ENCODE data around the gene SH3BP5L.

SH3BP5L gene

GRCh38 chr1:248825909-248826760 lies at the start of gene SH3BP5L:
TSS of gene SH3BP5L (minus strand) at chr1:248825915. CDS start at chr1:248824935, 980 bp downstream.
- DNase-seq = peak; percentile 93

GRCh38 chr1:248873993-248874533 lies 48.3 kb upstream of the SH3BP5L start:
- DNase-seq = peak; percentile 92

DNA sequence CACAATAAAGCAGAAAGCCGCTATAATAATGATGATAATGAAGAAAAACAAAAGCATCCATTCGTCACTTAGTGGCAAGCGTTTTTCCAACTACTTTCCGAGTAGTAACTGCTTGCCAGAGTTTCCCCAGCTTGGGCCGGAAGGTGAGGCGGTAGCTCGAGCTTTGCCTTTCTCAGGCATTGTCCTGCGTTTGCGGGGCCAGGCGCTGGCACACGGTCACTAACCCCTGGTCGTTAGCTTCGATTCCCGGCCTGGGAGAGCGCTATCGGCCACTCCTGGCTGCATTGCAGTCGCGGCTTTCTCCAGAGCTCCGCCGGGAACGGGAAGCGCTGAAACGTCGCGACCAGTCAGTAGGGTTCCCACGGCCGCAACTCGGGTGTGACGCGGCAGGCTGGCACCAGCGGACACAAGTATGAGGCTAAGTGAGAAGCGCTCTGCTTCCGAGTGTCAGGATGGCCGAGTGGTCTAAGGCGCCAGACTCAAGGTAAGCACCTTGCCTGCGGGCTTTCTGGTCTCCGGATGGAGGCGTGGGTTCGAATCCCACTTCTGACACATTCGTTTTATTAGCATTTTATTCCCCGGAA lies 47.8 kb upstream of the SH3BP5L start:
- peak; percentile 95 for DNase-seq

- DNase-seq = peak; percentile 52
These were observed 47.2 kb upstream of the SH3BP5L start for GRCh38 chr1:248872752-248873408.

- no peak for DNase-seq
These were observed 46.2 kb upstream of the SH3BP5L start for GRCh38 chr1:248871837-248872401.

GRCh38 chr1:248862998-248863881 lies 37.5 kb upstream of the SH3BP5L start:
- peak; percentile 84 for DNase-seq

DNA sequence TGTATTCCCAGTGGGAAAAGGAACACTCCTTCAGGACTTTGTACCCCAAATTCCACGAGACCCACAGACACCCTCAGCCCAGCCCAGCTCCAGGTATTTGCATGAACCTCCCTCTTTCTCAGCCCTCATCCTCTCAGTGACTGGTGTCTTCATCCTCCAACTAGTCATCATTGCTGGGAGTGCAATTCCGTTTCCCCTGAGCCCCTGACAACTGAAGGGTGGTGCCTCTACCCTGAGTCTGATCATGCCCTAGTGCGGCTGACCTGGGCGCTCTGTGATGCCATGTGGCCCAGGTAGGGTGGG lies 36.9 kb upstream of the SH3BP5L start:
- DNase-seq = no peak

DNA sequence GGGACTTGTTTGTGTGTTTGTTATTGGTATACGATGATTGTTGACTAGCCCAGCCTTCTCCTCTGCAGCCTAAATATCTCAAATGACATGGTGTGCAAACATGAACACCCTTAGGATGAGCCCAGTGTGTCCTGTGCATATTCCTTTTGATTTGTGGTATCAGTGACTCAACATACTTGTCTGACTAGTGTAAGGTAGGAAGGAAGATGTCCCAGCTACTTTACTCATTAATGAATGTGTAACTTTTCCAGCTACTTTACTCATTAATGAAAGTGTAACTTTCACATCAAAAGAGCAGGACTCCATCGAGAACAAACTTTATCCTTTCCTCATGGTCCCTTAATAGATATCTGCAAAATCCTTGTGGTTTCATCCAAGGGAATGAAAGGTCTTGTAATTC lies 35.9 kb upstream of the SH3BP5L start:
- DNase-seq = no peak

DNA sequence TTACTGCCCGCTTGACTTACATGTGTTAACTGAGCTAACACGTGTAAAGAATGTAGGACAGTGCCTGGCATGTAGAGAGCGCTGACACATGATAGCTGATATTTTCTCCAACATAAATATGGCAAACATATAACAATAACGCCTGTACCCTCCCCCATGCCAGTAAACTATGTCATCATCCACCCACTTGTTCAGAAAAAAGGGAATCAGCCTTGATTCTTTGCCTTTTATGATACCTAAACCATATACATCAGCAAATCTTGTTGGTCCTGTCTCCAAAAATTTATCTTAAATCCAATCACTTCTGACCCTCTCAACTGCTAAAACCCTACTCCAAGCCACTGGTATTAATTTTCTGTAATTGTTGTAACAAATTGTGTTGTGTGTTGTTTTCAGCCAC lies 34.3 kb upstream of the SH3BP5L start:
- DNase-seq = no peak

DNA sequence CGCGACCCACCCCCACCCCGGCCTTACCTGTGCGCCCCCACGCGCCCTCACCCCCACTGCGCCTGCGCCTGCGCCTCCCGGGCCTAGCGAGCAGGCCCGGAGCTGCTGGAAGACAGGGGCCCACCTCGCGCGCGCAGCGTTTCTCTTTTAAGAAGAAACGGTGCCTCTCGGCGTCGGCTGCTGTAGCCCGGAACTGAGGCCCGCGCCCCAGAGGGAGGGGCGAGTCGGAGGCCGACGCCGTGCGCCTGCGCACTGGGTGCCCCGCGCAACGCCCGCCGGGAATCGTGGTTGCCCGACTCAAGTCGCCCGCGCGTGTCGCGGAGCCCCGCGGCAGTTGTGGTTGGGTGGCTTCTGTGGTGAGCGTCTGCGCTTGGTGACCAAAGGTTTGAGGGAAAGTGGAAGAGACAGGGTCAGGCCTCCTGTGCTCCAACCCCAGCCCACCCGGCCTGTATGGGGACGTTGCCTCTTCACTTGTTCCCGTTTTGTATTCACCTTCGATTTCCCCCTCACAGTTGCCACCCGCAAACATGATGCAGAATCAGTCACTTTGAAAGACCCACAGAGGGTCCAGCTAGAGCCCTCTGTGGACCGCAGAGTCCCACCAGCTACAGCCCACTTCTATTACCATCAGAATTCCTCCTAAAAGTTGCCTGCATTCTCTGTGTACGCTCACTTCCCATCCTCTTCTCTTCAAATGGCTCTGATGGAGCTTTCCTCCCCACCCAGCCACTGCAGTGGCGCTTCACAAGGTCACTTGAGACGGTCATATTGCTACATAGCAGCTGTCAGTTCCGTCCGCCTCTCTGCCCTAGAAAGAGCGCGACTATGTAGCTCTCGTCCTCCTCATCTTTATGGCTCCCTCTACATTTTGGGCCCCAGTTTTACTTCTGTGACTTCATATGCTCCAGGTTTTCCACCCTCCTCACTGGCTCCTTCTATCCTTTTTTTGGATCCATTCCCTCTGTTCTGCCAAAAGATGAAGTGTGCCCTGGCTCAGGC lies 33.5 kb upstream of the SH3BP5L start, which contains the start of gene ZNF692:
Gene ZNF692 (minus strand): TSS at position 195 of the 999 bp plus-strand sequence. CDS start 776 bp downstream, outside the sequence.
- DNase-seq = peak; percentile 97

- peak; percentile 20 for DNase-seq
These were observed 32.6 kb upstream of the SH3BP5L start for GRCh38 chr1:248858096-248858890.

GRCh38 chr1:248857749-248858095 lies 32.0 kb upstream of the SH3BP5L start:
- no peak for DNase-seq

GRCh38 chr1:248857201-248857600 lies 31.5 kb upstream of the SH3BP5L start:
- DNase-seq = no peak

DNA sequence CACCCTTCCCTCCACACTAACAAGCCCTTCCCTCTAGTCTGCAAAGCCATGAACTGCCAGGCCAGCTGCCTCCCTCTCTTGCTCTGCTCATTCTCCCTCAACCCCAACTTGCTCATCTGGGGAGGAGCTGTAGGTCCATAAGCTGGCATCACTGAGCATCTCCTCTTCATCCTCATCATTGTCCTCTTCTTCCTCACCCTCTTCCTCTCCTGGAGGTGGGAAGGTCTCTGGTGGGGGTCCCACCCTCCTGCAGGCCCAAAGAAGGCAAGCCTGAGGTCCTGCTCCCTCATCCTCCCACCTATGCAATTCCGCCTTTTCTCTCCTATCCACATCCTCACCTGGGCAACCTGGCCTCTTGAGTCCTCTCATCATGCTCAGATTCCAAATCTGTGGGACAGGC lies 30.5 kb upstream of the SH3BP5L start:
- no peak for DNase-seq

DNA sequence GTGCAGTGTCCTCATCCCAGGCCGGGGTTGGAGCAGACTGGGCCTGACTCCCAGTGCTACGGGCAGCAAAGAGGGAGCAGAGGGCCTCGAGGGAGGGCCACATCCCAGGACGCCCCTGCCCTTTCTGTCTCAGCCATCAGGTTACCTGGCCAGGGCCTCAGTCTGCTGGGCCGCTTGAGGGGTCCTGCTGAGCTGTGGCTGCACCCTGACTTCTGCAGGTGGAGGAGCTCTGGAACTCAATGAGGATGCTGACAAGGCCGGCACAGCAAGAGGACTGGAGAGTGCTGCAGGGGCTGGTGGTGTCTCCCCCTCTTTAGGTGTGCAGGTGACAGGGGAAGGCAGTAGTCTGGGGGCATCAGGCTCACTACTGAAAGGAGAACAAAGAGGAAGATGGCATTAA lies 29.9 kb upstream of the SH3BP5L start:
- DNase-seq = no peak

- peak; percentile 62 for DNase-seq
These were observed 28.1 kb upstream of the SH3BP5L start for GRCh38 chr1:248853663-248854375.

- DNase-seq = no peak
These were observed 27.0 kb upstream of the SH3BP5L start for GRCh38 chr1:248852481-248853405.

- no peak for DNase-seq
These were observed 25.7 kb upstream of the SH3BP5L start for GRCh38 chr1:248851390-248851789.

Measured in CD4-positive, alpha-beta T cell treated with Interleukin-17A for 1 hour (primary cell).